ENCODE measurements around the gene THAP7.

GRCh38 chr22:20992456-20993303 is 9.2 kb downstream of the THAP7 start:
- TF ChIP-seq CTCF (IDR thresholded peaks at IDR 0.05) (no peak), POLR2A (IDR thresholded peaks at IDR 0.05) (no peak), POLR2AphosphoS5 (IDR thresholded peaks at IDR 0.05; ENCODE audit: insufficient read depth in 1 of 2, low read depth in 1 of 2) (no peak)
